Urinary bladder (tissue), 4 donors: ENCODE results near the gene IL1RAP. TPM values are rescaled to one million over a fixed set of nuclear protein-coding genes. Genes with fewer than 3 reads are reported as not detected.

Experiments
- DNase-seq: peaks from one replicate; pipeline ENCODE4 v3.0.0-alpha.2; 2015; ENCODE audit errors: extremely low spot score
- H3K27ac ChIP-seq: one replicate; pipeline ENCODE4 v1.5.1; 2013; ENCODE audit warnings: low read depth, mild to moderate bottlenecking, moderate library complexity
- H3K36me3 ChIP-seq: one replicate; pipeline ENCODE4 v1.6.1; 2013; ENCODE audit warnings: mild to moderate bottlenecking, moderate library complexity; ENCODE audit not compliant: insufficient read depth
- H3K4me1 ChIP-seq: one replicate; pipeline ENCODE4 v1.6.1; 2013; ENCODE audit warnings: mild to moderate bottlenecking, moderate library complexity; ENCODE audit not compliant: insufficient read depth
- H3K4me3 ChIP-seq: one replicate; pipeline ENCODE4 v1.5.1; 2013; ENCODE audit warnings: low read depth, low read length
- WGBS: extraction: QIAGEN DNeasy Blood & Tissue Kit; methylation state at CpG from one replicate; pipeline ENCODE4 v1.1.7; 2013; 5-methylcytosine and 5-hydroxymethylcytosine counted together
- polyA plus RNA-seq: library from polyadenylated mRNA; stranded (reverse); fragments of 200-250 nt; gene quantifications from one replicate; pipeline ENCODE4 v1.2.3, GENCODE V29; 2013
- total RNA-seq: library from RNA; depleted of rRNA; stranded (reverse); fragments of >200 nt; gene quantifications from one replicate; pipeline ENCODE4 v1.2.3, GENCODE V29; 2014
- donor health status: healthy with polysubstance abuse.
- donor health status: healthy.

Gene IL1RAP
- total and polyA plus RNA-seq, 2 donors = 5.6 to 21.7 TPM

GRCh38 chr3:190539526-190539925 lies 25.6 kb downstream of the IL1RAP start:
- WGBS = 94% methylated on average over 3 of the region's 3 CpGs
- no peak for DNase-seq
- no peak overlapping the region for H3K4me3 ChIP-seq
- H3K36me3 ChIP-seq = no peaks in the 10 kb centered on the region
- H3K4me1 ChIP-seq = no peaks in the 10 kb centered on the region
- no peak overlapping the region for H3K27ac ChIP-seq

- H3K4me3 ChIP-seq = no peak overlapping the region
- H3K27ac ChIP-seq = no peak overlapping the region
- no peaks in the 10 kb centered on the region for H3K36me3 ChIP-seq
- no peaks in the 10 kb centered on the region for H3K4me1 ChIP-seq
- DNase-seq = no peak
Observed at GRCh38 chr3:190541008-190541407, 27.1 kb downstream of the IL1RAP start.

- Histone ChIP-seq H3K36me3 (no peaks in the 10 kb centered on the region), H3K4me3 (no peak overlapping the region), H3K27ac (no peak overlapping the region), H3K4me1 (no peaks in the 10 kb centered on the region)
- no peak for DNase-seq
- 90% methylated on average over 2 of the region's 2 CpGs for WGBS
Observed at GRCh38 chr3:190541560-190541959, 27.7 kb downstream of the IL1RAP start.

- Histone ChIP-seq H3K36me3 (no peaks in the 10 kb centered on the region), H3K27ac (no peak overlapping the region), H3K4me1 (no peaks in the 10 kb centered on the region), H3K4me3 (no peak overlapping the region)
- 26% methylated on average over 1 of the region's 1 CpG for WGBS
- DNase-seq = no peak
Observed at GRCh38 chr3:190542846-190543245, 29.0 kb downstream of the IL1RAP start.

- H3K36me3 ChIP-seq = no peaks in the 10 kb centered on the region
- H3K4me1 ChIP-seq = no peaks in the 10 kb centered on the region
- no peak for DNase-seq
- WGBS = 76% methylated on average over 4 of the region's 4 CpGs
- H3K27ac ChIP-seq = no peak overlapping the region
- no peak overlapping the region for H3K4me3 ChIP-seq
Observed at GRCh38 chr3:190543671-190544070, 29.8 kb downstream of the IL1RAP start.

GRCh38 chr3:190545191-190545590 lies 31.3 kb downstream of the IL1RAP start:
- 81% methylated on average over 4 of the region's 4 CpGs for WGBS
- no peak for DNase-seq
- H3K27ac ChIP-seq = no peak overlapping the region
- no peaks in the 10 kb centered on the region for H3K36me3 ChIP-seq
- H3K4me3 ChIP-seq = no peak overlapping the region
- no peaks in the 10 kb centered on the region for H3K4me1 ChIP-seq

GRCh38 chr3:190546881-190547510 lies 33.1 kb downstream of the IL1RAP start:
- 54% methylated on average over 6 of the region's 6 CpGs for WGBS
- DNase-seq = no peak
- Histone ChIP-seq H3K4me1 (no peaks in the 10 kb centered on the region), H3K36me3 (no peaks in the 10 kb centered on the region), H3K4me3 (no peak overlapping the region), H3K27ac (no peak overlapping the region)

- DNase-seq = no peak
- no peak overlapping the region for H3K27ac ChIP-seq
- H3K36me3 ChIP-seq = no peaks in the 10 kb centered on the region
- no peak overlapping the region for H3K4me3 ChIP-seq
- no peaks in the 10 kb centered on the region for H3K4me1 ChIP-seq
- 76% methylated on average over 2 of the region's 2 CpGs for WGBS
Observed at GRCh38 chr3:190548031-190548656, 34.3 kb downstream of the IL1RAP start.

GRCh38 chr3:190552021-190552420 lies 38.1 kb downstream of the IL1RAP start:
- no peak for DNase-seq

GRCh38 chr3:190552969-190553759 lies 39.3 kb downstream of the IL1RAP start:
- no peaks in the 10 kb centered on the region for H3K36me3 ChIP-seq
- 78% methylated on average over 16 of the region's 16 CpGs for WGBS
- H3K4me1 ChIP-seq = no peaks in the 10 kb centered on the region
- no peak overlapping the region for H3K27ac ChIP-seq
- no peak overlapping the region for H3K4me3 ChIP-seq
- no peak for DNase-seq

More at GRCh38 chr3:190552021-190552420, 38.1 kb downstream of the IL1RAP start:
- Histone ChIP-seq H3K4me3 (no peak overlapping the region), H3K36me3 (no peaks in the 10 kb centered on the region), H3K4me1 (no peaks in the 10 kb centered on the region), H3K27ac (no peak overlapping the region)

GRCh38 chr3:190554197-190554596 lies 40.3 kb downstream of the IL1RAP start:
- no peaks in the 10 kb centered on the region for H3K36me3 ChIP-seq
- H3K4me3 ChIP-seq = no peak overlapping the region
- DNase-seq = no peak
- 74% methylated on average over 6 of the region's 6 CpGs for WGBS
- H3K27ac ChIP-seq = no peak overlapping the region
- H3K4me1 ChIP-seq = no peaks in the 10 kb centered on the region

GRCh38 chr3:190556351-190556750 lies 42.5 kb downstream of the IL1RAP start:
- H3K4me3 ChIP-seq = no peak overlapping the region
- 65% methylated on average over 2 of the region's 2 CpGs for WGBS
- no peak for DNase-seq
- H3K4me1 ChIP-seq = no peaks in the 10 kb centered on the region
- H3K27ac ChIP-seq = no peak overlapping the region
- no peaks in the 10 kb centered on the region for H3K36me3 ChIP-seq

- no peak for DNase-seq
- H3K4me1 ChIP-seq = no peaks in the 10 kb centered on the region
- H3K36me3 ChIP-seq = no peaks in the 10 kb centered on the region
- H3K4me3 ChIP-seq = no peak overlapping the region
- H3K27ac ChIP-seq = no peak overlapping the region
Observed at GRCh38 chr3:190557296-190557695, 43.4 kb downstream of the IL1RAP start.

- Histone ChIP-seq H3K27ac (no peak overlapping the region), H3K4me1 (no peaks in the 10 kb centered on the region), H3K36me3 (no peaks in the 10 kb centered on the region), H3K4me3 (no peak overlapping the region)
- DNase-seq = no peak
- WGBS = 88% methylated on average over 1 of the region's 1 CpG
Observed at GRCh38 chr3:190558316-190558715, 44.4 kb downstream of the IL1RAP start.
